ENCODE results near the gene CLCN2. TPM values are rescaled to one million over a fixed set of nuclear protein-coding genes. Genes with fewer than 3 reads are reported as not detected.

Gene CLCN2
- total and polyA plus RNA-seq, 12 donors, result 7.5 to 27.8 (median 14.9) TPM

DNA sequence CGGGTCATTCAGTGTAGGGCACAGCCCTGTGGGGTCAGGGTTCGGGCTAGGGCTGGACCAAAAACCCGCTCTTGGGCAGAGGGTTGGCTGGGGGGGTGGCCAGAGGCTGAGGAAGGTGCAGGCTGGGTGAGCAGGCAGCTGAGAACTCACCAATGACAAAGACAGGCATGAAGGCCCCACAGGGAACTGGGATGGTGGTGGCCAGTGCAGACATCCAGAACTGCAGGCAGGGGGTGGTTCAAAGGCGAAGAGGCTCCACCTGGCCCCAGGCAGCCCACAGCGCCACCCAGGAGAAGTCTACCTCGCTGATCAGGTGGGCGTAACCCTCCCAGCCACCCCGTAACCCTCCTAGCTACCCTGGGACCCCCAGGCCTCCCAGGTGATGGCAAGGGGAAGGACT, 6.7 kb downstream of the CLCN2 start:
- H3K9me3 ChIP-seq (replicated peaks in 1 of 3), result no peaks in the 10 kb centered on the region
- H3K27ac ChIP-seq, result no peak overlapping the region
- no peak for DNase-seq
- no peak overlapping the region for H3K4me3 ChIP-seq
- peaks cover 0 to 30% of the 10 kb centered on the region in 2 donors for H3K4me1 ChIP-seq (replicated peaks in 1 of 2)
- intact Hi-C loops (cut with DNase I), result no loop called here
- H3K36me3 ChIP-seq (replicated peaks in 1 of 2), result peaks cover 0 to 27% of the 10 kb centered on the region in 2 donors
- 70 to 85% (median 76%) methylated on average over 3 to 8 of the region's 8 CpGs for WGBS, 4 donors
- TF ChIP-seq, protein P1, sequence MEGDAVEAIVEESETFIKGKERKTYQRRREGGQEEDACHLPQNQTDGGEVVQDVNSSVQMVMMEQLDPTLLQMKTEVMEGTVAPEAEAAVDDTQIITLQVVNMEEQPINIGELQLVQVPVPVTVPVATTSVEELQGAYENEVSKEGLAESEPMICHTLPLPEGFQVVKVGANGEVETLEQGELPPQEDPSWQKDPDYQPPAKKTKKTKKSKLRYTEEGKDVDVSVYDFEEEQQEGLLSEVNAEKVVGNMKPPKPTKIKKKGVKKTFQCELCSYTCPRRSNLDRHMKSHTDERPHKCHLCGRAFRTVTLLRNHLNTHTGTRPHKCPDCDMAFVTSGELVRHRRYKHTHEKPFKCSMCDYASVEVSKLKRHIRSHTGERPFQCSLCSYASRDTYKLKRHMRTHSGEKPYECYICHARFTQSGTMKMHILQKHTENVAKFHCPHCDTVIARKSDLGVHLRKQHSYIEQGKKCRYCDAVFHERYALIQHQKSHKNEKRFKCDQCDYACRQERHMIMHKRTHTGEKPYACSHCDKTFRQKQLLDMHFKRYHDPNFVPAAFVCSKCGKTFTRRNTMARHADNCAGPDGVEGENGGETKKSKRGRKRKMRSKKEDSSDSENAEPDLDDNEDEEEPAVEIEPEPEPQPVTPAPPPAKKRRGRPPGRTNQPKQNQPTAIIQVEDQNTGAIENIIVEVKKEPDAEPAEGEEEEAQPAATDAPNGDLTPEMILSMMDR (IDR thresholded peaks at IDR 0.05), result no peak
- no peak for TF ChIP-seq POLR2A (IDR thresholded peaks at IDR 0.05)
- H3K27me3 ChIP-seq, result no peaks in the 10 kb centered on the region

DNA sequence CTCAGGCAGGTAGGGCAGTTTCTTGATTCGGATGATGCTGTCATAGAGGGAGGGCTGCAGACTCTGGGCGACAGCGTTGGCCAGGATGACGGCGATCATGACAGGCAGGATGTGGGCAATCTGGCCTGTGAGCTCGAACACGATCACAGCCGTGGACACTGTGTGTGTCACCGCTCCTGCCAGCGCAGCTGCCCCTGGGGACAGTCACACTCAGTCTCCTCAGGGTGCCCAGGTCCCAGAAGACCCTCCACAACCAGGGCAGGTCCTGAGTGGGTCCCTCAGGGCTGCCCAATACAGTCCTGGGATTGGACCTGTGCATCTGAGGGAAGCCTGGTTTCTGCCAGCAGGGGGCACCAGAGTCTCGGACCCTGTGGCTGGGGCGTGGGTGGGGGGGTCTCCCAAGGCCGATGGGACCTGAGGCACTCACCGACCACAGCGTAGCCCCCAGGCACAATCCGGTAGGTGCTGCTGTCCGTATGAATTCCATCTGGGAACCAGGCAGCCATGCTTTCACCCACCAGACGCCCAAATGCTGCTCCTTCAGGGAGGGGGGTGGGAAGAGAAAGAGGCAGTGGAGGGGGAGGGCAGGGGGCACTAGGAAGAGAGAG, 7.2 kb downstream of the CLCN2 start:
- TF ChIP-seq POLR2A (IDR thresholded peaks at IDR 0.05), result no peak
- TF ChIP-seq, protein P1 (IDR thresholded peaks at IDR 0.05), result peak; percentile 55 to 67 (median 59)
- H3K4me1 ChIP-seq (replicated peaks in 1 of 2), result peaks cover 0 to 25% of the 10 kb centered on the region in 2 donors
- H3K4me3 ChIP-seq, result no peak overlapping the region
- H3K27ac ChIP-seq, result no peak overlapping the region
- WGBS, 4 donors, result 55 to 83% (median 67%) methylated on average over 1 to 18 of the region's 18 CpGs
- no peaks in the 10 kb centered on the region for H3K27me3 ChIP-seq
- peak in 4 of 7 donors; percentile 48 to 66 (median 59) for DNase-seq
- peaks cover 0 to 27% of the 10 kb centered on the region in 2 donors for H3K36me3 ChIP-seq (replicated peaks in 1 of 2)
- intact Hi-C loops (cut with DNase I), result no loop called here
- no peaks in the 10 kb centered on the region for H3K9me3 ChIP-seq (replicated peaks in 1 of 3)

DNA sequence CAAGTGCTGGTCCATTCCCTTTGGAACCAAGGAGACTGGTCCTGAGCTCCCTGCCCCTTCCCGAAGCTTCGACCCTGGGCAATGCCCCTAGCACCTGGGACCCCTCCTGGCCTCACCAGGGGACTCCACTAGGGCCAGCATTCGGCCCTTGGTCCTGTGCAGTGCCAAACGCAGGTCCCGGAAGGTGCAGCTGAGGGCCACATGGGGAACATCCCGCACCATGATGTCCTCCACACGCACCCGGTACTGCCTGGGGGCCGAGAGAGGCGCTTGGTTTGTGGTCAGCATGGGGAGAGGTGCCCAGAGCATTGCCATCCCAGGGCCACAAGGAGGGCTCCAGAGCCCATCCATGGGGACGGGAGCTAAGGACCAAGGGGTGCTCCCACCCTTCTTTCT, 7.9 kb downstream of the CLCN2 start:
- no peak for TF ChIP-seq POLR2A (IDR thresholded peaks at IDR 0.05)
- TF ChIP-seq, protein P1 (IDR thresholded peaks at IDR 0.05), result no peak
- no peak overlapping the region for H3K4me3 ChIP-seq

DNA sequence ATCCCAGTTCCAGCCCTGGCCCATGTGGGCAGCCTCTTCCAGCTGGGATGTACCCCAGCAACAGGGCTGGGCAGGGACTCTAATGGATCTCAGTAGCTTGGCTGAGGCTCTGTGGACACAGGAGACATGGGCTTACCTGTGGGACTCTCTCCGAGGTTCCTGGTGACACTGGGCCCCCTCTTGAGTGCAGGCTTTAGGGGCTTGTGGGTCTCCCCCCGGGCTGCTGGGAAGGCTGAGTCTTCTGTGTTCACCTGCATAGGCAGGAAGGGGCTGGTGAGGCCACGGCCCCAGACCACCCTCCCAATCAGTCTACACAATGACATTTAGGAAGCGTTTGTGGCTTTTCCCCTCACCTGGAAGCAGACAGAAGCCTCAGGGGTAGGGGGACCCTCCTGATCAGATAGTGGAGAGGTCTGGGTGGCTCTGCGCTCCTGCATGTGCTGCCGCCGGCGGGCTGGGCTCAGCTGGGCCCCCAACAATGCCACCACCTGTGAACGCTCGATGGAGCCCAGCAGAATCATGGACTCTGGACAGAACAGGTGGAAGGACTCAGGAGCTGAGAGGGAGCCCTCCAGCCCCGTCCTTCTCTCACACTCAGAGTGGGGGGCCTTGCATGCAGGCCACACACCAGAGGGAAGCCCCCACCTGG, 8.4 kb downstream of the CLCN2 start:
- Histone ChIP-seq H3K4me1 (replicated peaks in 1 of 2) (peaks cover 0 to 20% of the 10 kb centered on the region in 2 donors), H3K27ac (no peak overlapping the region)

More for the DNA sequence above, 7.9 kb downstream of the CLCN2 start:
- H3K27ac ChIP-seq, result no peak overlapping the region
- DNase-seq, result no peak
- H3K27me3 ChIP-seq, result no peaks in the 10 kb centered on the region
- intact Hi-C loops (cut with DNase I), result no loop called here
- WGBS, 4 donors, result 85 to 93% (median 91%) methylated on average over 5 to 11 of the region's 11 CpGs
- peaks cover 0 to 20% of the 10 kb centered on the region in 2 donors for H3K4me1 ChIP-seq (replicated peaks in 1 of 2)
- no peaks in the 10 kb centered on the region for H3K9me3 ChIP-seq (replicated peaks in 1 of 3)
- H3K36me3 ChIP-seq (replicated peaks in 1 of 2), result peaks cover 0 to 27% of the 10 kb centered on the region in 2 donors

More for the DNA sequence above, 8.4 kb downstream of the CLCN2 start:
- no peak overlapping the region for H3K4me3 ChIP-seq
- no peak for TF ChIP-seq POLR2A (IDR thresholded peaks at IDR 0.05)
- TF ChIP-seq, protein P1 (IDR thresholded peaks at IDR 0.05), result no peak
- 79 to 98% (median 90%) methylated on average over 5 to 11 of the region's 11 CpGs for WGBS, 4 donors
- H3K27me3 ChIP-seq, result no peaks in the 10 kb centered on the region
- no peaks in the 10 kb centered on the region for H3K9me3 ChIP-seq (replicated peaks in 1 of 3)
- intact Hi-C loops (cut with DNase I), result no loop called here
- H3K36me3 ChIP-seq (replicated peaks in 1 of 2), result peaks cover 0 to 27% of the 10 kb centered on the region in 2 donors
- no peak for DNase-seq

All from adrenal gland (tissue), 12 donors.